ENCODE data around the gene PACS2. TPM values are rescaled to one million over a fixed set of nuclear protein-coding genes. Genes with fewer than 3 reads are reported as not detected.

Gene PACS2
- total RNA-seq, 1 donor from 2014 or later, result 32.3 TPM

GRCh38 chr14:105398726-105399465 lies 84.3 kb downstream of the PACS2 start:
- peak; percentile 45 for DNase-seq (ENCODE audit: low spot score)
- Mint-ChIP-seq H3K9me3 (peaks cover 5% of the 10 kb centered on the region), H3K4me1 (ENCODE audit: low read depth) (peaks cover 15% of the 10 kb centered on the region), H3K27me3 (ENCODE audit: insufficient read depth) (no peaks in the 10 kb centered on the region), H3K27ac (peak overlapping the region; percentile 89), H3K4me3 (peak overlapping the region; percentile 93), H3K36me3 (ENCODE audit: low read depth) (peaks cover 27% of the 10 kb centered on the region)
- intact Hi-C loops (cut with micrococcal nuclease), result loop anchor here (1.0 to 2.0 kb wide), 5 partner anchors 16 to 92 kb away; partner anchors contain the start of genes MTA1, PACS2 and TEDC1

GRCh38 chr14:105399466-105399775 lies 84.9 kb downstream of the PACS2 start:
- Mint-ChIP-seq H3K27me3 (ENCODE audit: insufficient read depth) (no peaks in the 10 kb centered on the region), H3K4me3 (peak overlapping the region; percentile 93), H3K27ac (peak overlapping the region; percentile 89), H3K36me3 (ENCODE audit: low read depth) (peaks cover 27% of the 10 kb centered on the region), H3K4me1 (ENCODE audit: low read depth) (peaks cover 20% of the 10 kb centered on the region), H3K9me3 (peaks cover 5% of the 10 kb centered on the region)
- intact Hi-C loops (cut with micrococcal nuclease), result loop anchor here (2.0 kb wide), 1 partner anchor 29 kb away; no protein-coding TSS in a partner anchor
- DNase-seq (ENCODE audit: low spot score), result no peak

GRCh38 chr14:105400016-105400415 lies 85.5 kb downstream of the PACS2 start:
- Mint-ChIP-seq H3K4me1 (ENCODE audit: low read depth) (peaks cover 26% of the 10 kb centered on the region), H3K36me3 (ENCODE audit: low read depth) (peaks cover 31% of the 10 kb centered on the region), H3K27ac (peak overlapping the region; percentile 89), H3K9me3 (peaks cover 5% of the 10 kb centered on the region), H3K27me3 (ENCODE audit: insufficient read depth) (no peaks in the 10 kb centered on the region), H3K4me3 (peak overlapping the region; percentile 93)
- no peak for DNase-seq (ENCODE audit: low spot score)
- intact Hi-C loops (cut with micrococcal nuclease), result no loop called here

GRCh38 chr14:105401699-105402098 lies 87.2 kb downstream of the PACS2 start:
- H3K27me3 Mint-ChIP-seq (ENCODE audit: insufficient read depth), result no peaks in the 10 kb centered on the region
- peaks cover 30% of the 10 kb centered on the region for H3K4me1 Mint-ChIP-seq (ENCODE audit: low read depth)
- H3K27ac Mint-ChIP-seq, result no peak overlapping the region
- no peak for DNase-seq (ENCODE audit: low spot score)
- H3K4me3 Mint-ChIP-seq, result no peak overlapping the region
- intact Hi-C loops (cut with micrococcal nuclease), result no loop called here
- peaks cover 5% of the 10 kb centered on the region for H3K9me3 Mint-ChIP-seq
- peaks cover 34% of the 10 kb centered on the region for H3K36me3 Mint-ChIP-seq (ENCODE audit: low read depth)

- intact Hi-C loops (cut with micrococcal nuclease), result no loop called here
- Mint-ChIP-seq H3K9me3 (no peaks in the 10 kb centered on the region), H3K36me3 (ENCODE audit: low read depth) (peaks cover 8% of the 10 kb centered on the region), H3K4me3 (no peak overlapping the region), H3K27ac (no peak overlapping the region), H3K4me1 (ENCODE audit: low read depth) (peaks cover 17% of the 10 kb centered on the region), H3K27me3 (ENCODE audit: insufficient read depth) (peaks cover 23% of the 10 kb centered on the region)
- DNase-seq (ENCODE audit: low spot score), result no peak
Measured at GRCh38 chr14:105408592-105408991, 94.0 kb downstream of the PACS2 start.

GRCh38 chr14:105409364-105409763 lies 94.8 kb downstream of the PACS2 start:
- Mint-ChIP-seq H3K4me3 (no peak overlapping the region), H3K9me3 (no peaks in the 10 kb centered on the region), H3K27ac (no peak overlapping the region), H3K36me3 (ENCODE audit: low read depth) (peaks cover 8% of the 10 kb centered on the region), H3K27me3 (ENCODE audit: insufficient read depth) (peaks cover 23% of the 10 kb centered on the region), H3K4me1 (ENCODE audit: low read depth) (peaks cover 10% of the 10 kb centered on the region)
- intact Hi-C loops (cut with micrococcal nuclease), result no loop called here
- no peak for DNase-seq (ENCODE audit: low spot score)

- peaks cover 23% of the 10 kb centered on the region for H3K27me3 Mint-ChIP-seq (ENCODE audit: insufficient read depth)
- no peak for DNase-seq (ENCODE audit: low spot score)
- peaks cover 5% of the 10 kb centered on the region for H3K4me1 Mint-ChIP-seq (ENCODE audit: low read depth)
- peaks cover 1% of the 10 kb centered on the region for H3K36me3 Mint-ChIP-seq (ENCODE audit: low read depth)
- H3K27ac Mint-ChIP-seq, result no peak overlapping the region
- intact Hi-C loops (cut with micrococcal nuclease), result no loop called here
- no peak overlapping the region for H3K4me3 Mint-ChIP-seq
- H3K9me3 Mint-ChIP-seq, result no peaks in the 10 kb centered on the region
Measured at GRCh38 chr14:105410642-105411016, 96.1 kb downstream of the PACS2 start.

- Mint-ChIP-seq H3K9me3 (no peaks in the 10 kb centered on the region), H3K27ac (no peak overlapping the region), H3K4me1 (ENCODE audit: low read depth) (peaks cover 5% of the 10 kb centered on the region), H3K36me3 (ENCODE audit: low read depth) (peaks cover 1% of the 10 kb centered on the region), H3K27me3 (ENCODE audit: insufficient read depth) (peaks cover 23% of the 10 kb centered on the region), H3K4me3 (no peak overlapping the region)
- intact Hi-C loops (cut with micrococcal nuclease), result no loop called here
- DNase-seq (ENCODE audit: low spot score), result no peak
Measured at GRCh38 chr14:105411017-105411941, 96.7 kb downstream of the PACS2 start.

- no peak for DNase-seq (ENCODE audit: low spot score)
- H3K27me3 Mint-ChIP-seq (ENCODE audit: insufficient read depth), result peaks cover 23% of the 10 kb centered on the region
- H3K9me3 Mint-ChIP-seq, result no peaks in the 10 kb centered on the region
- H3K4me3 Mint-ChIP-seq, result no peak overlapping the region
- peaks cover 5% of the 10 kb centered on the region for H3K4me1 Mint-ChIP-seq (ENCODE audit: low read depth)
- H3K36me3 Mint-ChIP-seq (ENCODE audit: low read depth), result no peaks in the 10 kb centered on the region
- no peak overlapping the region for H3K27ac Mint-ChIP-seq
- intact Hi-C loops (cut with micrococcal nuclease), result no loop called here
Measured at GRCh38 chr14:105411985-105412770, 97.6 kb downstream of the PACS2 start.

- no peak overlapping the region for H3K27ac Mint-ChIP-seq
- no peak overlapping the region for H3K4me3 Mint-ChIP-seq
- H3K27me3 Mint-ChIP-seq (ENCODE audit: insufficient read depth), result peaks cover 25% of the 10 kb centered on the region
- no peaks in the 10 kb centered on the region for H3K36me3 Mint-ChIP-seq (ENCODE audit: low read depth)
- intact Hi-C loops (cut with micrococcal nuclease), result no loop called here
- H3K9me3 Mint-ChIP-seq, result no peaks in the 10 kb centered on the region
- peaks cover 5% of the 10 kb centered on the region for H3K4me1 Mint-ChIP-seq (ENCODE audit: low read depth)
- no peak for DNase-seq (ENCODE audit: low spot score)
Measured at GRCh38 chr14:105412771-105413543, 98.4 kb downstream of the PACS2 start.

- Mint-ChIP-seq H3K36me3 (ENCODE audit: low read depth) (no peaks in the 10 kb centered on the region), H3K27ac (no peak overlapping the region), H3K9me3 (no peaks in the 10 kb centered on the region), H3K4me3 (no peak overlapping the region), H3K4me1 (ENCODE audit: low read depth) (peaks cover 5% of the 10 kb centered on the region), H3K27me3 (ENCODE audit: insufficient read depth) (peaks cover 25% of the 10 kb centered on the region)
- intact Hi-C loops (cut with micrococcal nuclease), result no loop called here
- no peak for DNase-seq (ENCODE audit: low spot score)
Measured at GRCh38 chr14:105413544-105413886, 99.0 kb downstream of the PACS2 start.
